Stimulated activated naive CD4-positive, alpha-beta T cell (primary cell): ENCODE data around the gene RHOF.
A peak's percentile ranks its signal among the peaks of the same experiment; 100 is the strongest.
"Not testable (repeated sequence)": the region's sequence is repeated elsewhere in the genome, so short reads cannot be mapped to it uniquely, and the experiment has no call there.

ENCODE experiments used
- DNase-seq, 6 experiments: peaks; one replicate each; lab custom pipeline; 2025; lab: John Stamatoyannopoulos, UW

RHOF gene

GRCh38 chr12:121792607-121793439, 665 bp downstream of the RHOF start:
- peak; percentile 30 to 64 (median 56) for DNase-seq

GRCh38 chr12:121791671-121792551, 1.6 kb downstream of the RHOF start:
- peak in 2 of 6 experiments; percentile 39 to 41 for DNase-seq

GRCh38 chr12:121790785-121791184, 2.7 kb downstream of the RHOF start:
- not testable (repeated sequence) for DNase-seq

- peak; percentile 85 to 97 (median 92) for DNase-seq
These were observed 3.4 kb downstream of the RHOF start for GRCh38 chr12:121789800-121790728.

GRCh38 chr12:121789233-121789781, 4.2 kb downstream of the RHOF start:
- peak in 5 of 6 experiments; percentile 53 to 65 (median 60) for DNase-seq

GRCh38 chr12:121788176-121788818, 5.2 kb downstream of the RHOF start:
- DNase-seq, result no peak

GRCh38 chr12:121787063-121788025, 6.1 kb downstream of the RHOF start:
- peak; percentile 22 to 59 (median 52) for DNase-seq

- DNase-seq, result peak in 4 of 6 experiments; percentile 30 to 47 (median 34)
These were observed 7.1 kb downstream of the RHOF start for GRCh38 chr12:121786440-121786825.

GRCh38 chr12:121784460-121784859, 9.0 kb downstream of the RHOF start:
- no peak for DNase-seq

GRCh38 chr12:121783766-121784165, 9.7 kb downstream of the RHOF start:
- DNase-seq, result peak in 1 of 6 experiments; percentile 13

- DNase-seq, result peak in 3 of 6 experiments; percentile 20 to 39 (median 23)
These were observed 11.2 kb downstream of the RHOF start for GRCh38 chr12:121781998-121782979.

- DNase-seq, result no peak
These were observed 11.9 kb downstream of the RHOF start for GRCh38 chr12:121781484-121781997.

- no peak for DNase-seq
These were observed 13.1 kb downstream of the RHOF start for GRCh38 chr12:121780429-121780828.

- DNase-seq, result no peak
These were observed 14.0 kb downstream of the RHOF start for GRCh38 chr12:121779422-121779895.

GRCh38 chr12:121778567-121779421, 14.7 kb downstream of the RHOF start:
- no peak for DNase-seq

- DNase-seq, result peak; percentile 59 to 91 (median 86)
These were observed 17.0 kb downstream of the RHOF start for GRCh38 chr12:121776190-121777098.
